Mucosa of descending colon (tissue), 3 donors: ENCODE results near the gene RPS29. TPM values are rescaled to one million over a fixed set of nuclear protein-coding genes. Genes with fewer than 3 reads are reported as not detected.
A peak's percentile ranks its signal among the peaks of the same experiment; 100 is the strongest.

Experiments
- ATAC-seq: fragments of 200-7000 bp; cut with Tn5 transposase; one replicate; pipeline ENCODE4 v1.9.1; 2020; ENCODE audit warnings: mild to moderate bottlenecking, moderate library complexity
- DNase-seq, 3 donors: peaks; one replicate each; pipeline ENCODE4 v3.0.0-alpha.2; 2020
- H3K36me3 ChIP-seq: fragments of 200-600 bp; one replicate; pipeline ENCODE4 v1.8.0; 2021; ENCODE audit warnings: low read depth, mild to moderate bottlenecking
- H3K4me1 ChIP-seq: fragments of 200-600 bp; one replicate; pipeline ENCODE4 v1.8.0; 2021; ENCODE audit warnings: low read depth, mild to moderate bottlenecking
- H3K4me3 ChIP-seq: fragments of 200-600 bp; one replicate; pipeline ENCODE4 v1.8.0; 2021; ENCODE audit warnings: mild to moderate bottlenecking
- H3K9me3 ChIP-seq: fragments of 200-600 bp; one replicate; pipeline ENCODE4 v1.8.0; 2021; ENCODE audit warnings: mild to moderate bottlenecking
- CTCF ChIP-seq: fragments of 200-600 bp; IDR thresholded peaks from one replicate; pipeline ENCODE4 v1.8.0; 2022; ENCODE audit warnings: antibody characterized with exemption, mild to moderate bottlenecking
- intact Hi-C, 2 donors: fragments of 100-400 bp; cut with DNase I in 1 of 2; cut with micrococcal nuclease in 1 of 2; formaldehyde crosslinking; loops; one replicate each; pipeline versions ENCODE4 v1.11.0 to v1.11.1; 2022; cut with DNase I, micrococcal nuclease
- total RNA-seq, 3 donors: library from RNA; stranded (reverse); fragmentation: NEBNext Ultra II Directional in 2 of 3; extraction: Animal tissue kit (Norgen Biotek cat#: 25700) in 2 of 3; gene quantifications; one replicate each; pipeline versions ENCODE4 v1.2.1 to v1.2.4, GENCODE V29; 2021 to 2023
- donor health status: DM: no; HTN: no; CAD: no; lungs with moderate emphysema.
- donor health status: DM: no; HTN: no; CAD: no.
- donor health status: DM: no; HTN: yes; CAD: no.

Gene RPS29
- total RNA-seq, 3 donors from 2014 or later, result 1,102 to 1,301 (median 1,154) TPM

- DNase-seq (no peak), ATAC-seq (no peak)
- intact Hi-C loops, result no loop called here
- no peaks in the 10 kb centered on the region for H3K36me3 ChIP-seq
- H3K4me1 ChIP-seq, result peaks cover 24% of the 10 kb centered on the region
- no peak overlapping the region for H3K4me3 ChIP-seq
- H3K9me3 ChIP-seq, result no peaks in the 10 kb centered on the region
- TF ChIP-seq CTCF, result no peak
These were observed 31.8 kb upstream of the RPS29 start for GRCh38 chr14:49617852-49618519.

GRCh38 chr14:49615776-49616175 lies 29.6 kb upstream of the RPS29 start:
- no peak for TF ChIP-seq CTCF
- peaks cover 10% of the 10 kb centered on the region for H3K4me1 ChIP-seq
- intact Hi-C loops, result no loop called here
- no peak for ATAC-seq
- no peak overlapping the region for H3K4me3 ChIP-seq
- no peaks in the 10 kb centered on the region for H3K9me3 ChIP-seq
- H3K36me3 ChIP-seq, result no peaks in the 10 kb centered on the region
- no peak for DNase-seq

- intact Hi-C loops, result no loop called here
These were observed 28.0 kb upstream of the RPS29 start for GRCh38 chr14:49614196-49614595.

DNA sequence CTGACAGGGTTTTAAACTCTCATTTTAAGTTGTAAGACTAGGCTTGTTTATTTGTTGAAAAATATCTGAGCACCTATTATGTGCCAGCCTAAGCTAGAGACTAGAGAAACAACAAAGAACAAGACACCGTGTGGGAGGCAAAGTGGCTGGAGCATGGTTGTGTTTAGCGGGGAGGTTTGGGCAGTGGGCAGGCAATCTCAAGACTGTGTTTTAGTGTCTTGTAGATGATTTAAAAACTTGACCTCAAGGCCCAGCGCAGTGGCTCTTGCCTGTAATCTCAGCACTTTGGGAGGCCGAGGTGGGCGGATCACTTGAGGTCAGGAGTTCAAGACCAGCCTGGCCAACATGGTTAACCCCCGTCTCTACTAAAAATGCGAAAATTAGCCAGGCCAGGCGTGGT lies 26.5 kb upstream of the RPS29 start:
- no peak for DNase-seq
- TF ChIP-seq CTCF, result no peak
- no peak for ATAC-seq

More at GRCh38 chr14:49614196-49614595, 28.0 kb upstream of the RPS29 start:
- H3K4me3 ChIP-seq, result no peak overlapping the region
- H3K4me1 ChIP-seq, result peaks cover 10% of the 10 kb centered on the region
- no peak for DNase-seq
- ATAC-seq, result no peak
- no peaks in the 10 kb centered on the region for H3K9me3 ChIP-seq
- H3K36me3 ChIP-seq, result no peaks in the 10 kb centered on the region
- TF ChIP-seq CTCF, result no peak

DNA sequence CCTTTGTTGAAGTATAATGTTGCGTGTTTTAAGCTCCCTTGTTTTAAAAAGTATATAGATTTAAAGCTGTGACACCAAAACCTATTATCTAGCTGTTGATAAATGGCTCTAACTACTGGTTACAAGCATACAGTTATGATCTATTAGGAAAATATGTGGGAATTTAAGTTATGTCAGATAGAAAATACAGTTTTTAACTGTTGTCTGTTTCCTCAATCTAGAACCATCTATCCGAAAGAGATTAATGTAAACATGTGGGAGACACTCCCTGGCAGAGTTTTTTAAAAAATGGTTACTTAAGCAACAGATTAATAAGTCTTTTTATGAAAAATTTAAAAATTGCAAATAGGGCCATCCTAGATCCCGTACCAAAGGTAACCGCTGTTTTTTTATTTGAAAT lies 26.1 kb upstream of the RPS29 start:
- no peak overlapping the region for H3K4me3 ChIP-seq
- no peaks in the 10 kb centered on the region for H3K9me3 ChIP-seq
- no peak for ATAC-seq
- H3K36me3 ChIP-seq, result no peaks in the 10 kb centered on the region
- H3K4me1 ChIP-seq, result no peaks in the 10 kb centered on the region
- intact Hi-C loops, result no loop called here
- DNase-seq, result no peak
- no peak for TF ChIP-seq CTCF

More for the DNA sequence above, 26.5 kb upstream of the RPS29 start:
- Histone ChIP-seq H3K36me3 (no peaks in the 10 kb centered on the region), H3K4me1 (no peaks in the 10 kb centered on the region), H3K9me3 (no peaks in the 10 kb centered on the region), H3K4me3 (no peak overlapping the region)
- intact Hi-C loops, result no loop called here

DNA sequence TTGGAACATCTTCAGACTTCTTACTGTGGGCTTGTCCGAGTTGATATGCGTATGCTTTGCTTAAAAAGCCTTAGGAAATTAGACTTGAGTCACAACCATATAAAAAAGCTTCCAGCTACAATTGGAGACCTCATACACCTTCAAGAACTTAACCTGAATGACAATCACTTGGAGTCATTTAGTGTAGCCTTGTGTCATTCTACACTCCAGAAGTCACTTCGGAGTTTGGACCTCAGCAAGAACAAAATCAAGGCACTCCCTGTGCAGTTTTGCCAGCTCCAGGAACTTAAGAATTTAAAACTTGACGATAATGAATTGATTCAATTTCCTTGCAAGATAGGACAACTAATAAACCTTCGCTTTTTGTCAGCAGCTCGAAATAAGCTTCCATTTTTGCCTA lies 21.4 kb upstream of the RPS29 start:
- Histone ChIP-seq H3K4me1 (no peaks in the 10 kb centered on the region), H3K36me3 (no peaks in the 10 kb centered on the region), H3K4me3 (no peak overlapping the region), H3K9me3 (no peaks in the 10 kb centered on the region)
- no peak for TF ChIP-seq CTCF
- intact Hi-C loops, result no loop called here
- DNase-seq (no peak), ATAC-seq (peak; percentile 90)
